ENCODE data around the gene PTPRM. TPM values are rescaled to one million over a fixed set of nuclear protein-coding genes. Genes with fewer than 3 reads are reported as not detected.

Gene PTPRM
- polyA plus RNA-seq, 2 of the 4 experiments (the other 2 are of a cell fraction), result 44.5 to 199 TPM

DNA sequence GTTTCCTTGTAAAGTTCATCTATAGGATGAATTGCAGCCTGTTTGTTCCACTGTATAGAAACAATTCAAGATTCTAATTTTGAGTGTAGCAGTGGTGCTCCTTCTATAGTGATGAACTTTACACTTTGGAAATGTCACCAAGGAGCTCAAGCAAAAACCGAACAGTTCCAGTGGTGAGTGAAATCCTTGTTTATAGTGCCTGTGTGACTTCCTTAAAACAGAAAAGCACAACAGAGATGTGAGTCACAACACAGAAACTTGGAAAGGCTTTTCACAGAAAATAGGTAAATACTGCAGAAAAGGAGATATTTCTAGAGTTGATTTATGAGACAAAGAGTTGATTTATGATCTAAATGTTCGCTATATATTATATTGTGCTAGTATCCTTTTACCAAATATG is 482.0 kb downstream of the PTPRM start:
- TF ChIP-seq NR3C1 (IDR thresholded peaks at IDR 0.05) (no peak), RARB (CRISPR knock-in tag; IDR thresholded peaks at IDR 0.05) (no peak), EHMT2 (IDR thresholded peaks at IDR 0.05; ENCODE audit: low read depth) (no peak), NPAS2 (CRISPR knock-in tag; IDR thresholded peaks at IDR 0.05; ENCODE audit: borderline replicate concordance) (no peak), POLR2A (IDR thresholded peaks at IDR 0.05; ENCODE audit: low read length) (no peak), RNF2 (IDR thresholded peaks at IDR 0.05; ENCODE audit: borderline replicate concordance, low read depth) (no peak), ZSCAN20 (CRISPR knock-in tag; IDR thresholded peaks at IDR 0.05) (no peak), KDM5A (IDR thresholded peaks at IDR 0.05) (no peak)
- TF ChIP-seq, protein P1, sequence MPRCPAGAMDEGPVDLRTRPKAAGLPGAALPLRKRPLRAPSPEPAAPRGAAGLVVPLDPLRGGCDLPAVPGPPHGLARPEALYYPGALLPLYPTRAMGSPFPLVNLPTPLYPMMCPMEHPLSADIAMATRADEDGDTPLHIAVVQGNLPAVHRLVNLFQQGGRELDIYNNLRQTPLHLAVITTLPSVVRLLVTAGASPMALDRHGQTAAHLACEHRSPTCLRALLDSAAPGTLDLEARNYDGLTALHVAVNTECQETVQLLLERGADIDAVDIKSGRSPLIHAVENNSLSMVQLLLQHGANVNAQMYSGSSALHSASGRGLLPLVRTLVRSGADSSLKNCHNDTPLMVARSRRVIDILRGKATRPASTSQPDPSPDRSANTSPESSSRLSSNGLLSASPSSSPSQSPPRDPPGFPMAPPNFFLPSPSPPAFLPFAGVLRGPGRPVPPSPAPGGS (IDR thresholded peaks at IDR 0.05), result no peak
- no peak for FAIRE-seq
- ChIA-PET CTCF (no interaction called here), POLR2A (no interaction called here)
- ATAC-seq, result peak in 1 of 2 experiments; percentile 32; a peak in 2 of 6 replicates
- no peak for DNase-seq (ENCODE audit: low read depth in 1 of 2, low spot score in 1 of 2)
- Histone ChIP-seq H3K4me2 (peak overlapping the region; percentile 68), H3K4me3 (no peak overlapping the region), H3K9me3 (no peaks in the 10 kb centered on the region), H3K4me1 (peaks cover 45% of the 10 kb centered on the region), H3K27ac (peak overlapping the region; percentile 53 to 75)
- WGBS (ENCODE audit: missing lambda C conversion rate), result 9% methylated on average over 2 of the region's 2 CpGs

DNA sequence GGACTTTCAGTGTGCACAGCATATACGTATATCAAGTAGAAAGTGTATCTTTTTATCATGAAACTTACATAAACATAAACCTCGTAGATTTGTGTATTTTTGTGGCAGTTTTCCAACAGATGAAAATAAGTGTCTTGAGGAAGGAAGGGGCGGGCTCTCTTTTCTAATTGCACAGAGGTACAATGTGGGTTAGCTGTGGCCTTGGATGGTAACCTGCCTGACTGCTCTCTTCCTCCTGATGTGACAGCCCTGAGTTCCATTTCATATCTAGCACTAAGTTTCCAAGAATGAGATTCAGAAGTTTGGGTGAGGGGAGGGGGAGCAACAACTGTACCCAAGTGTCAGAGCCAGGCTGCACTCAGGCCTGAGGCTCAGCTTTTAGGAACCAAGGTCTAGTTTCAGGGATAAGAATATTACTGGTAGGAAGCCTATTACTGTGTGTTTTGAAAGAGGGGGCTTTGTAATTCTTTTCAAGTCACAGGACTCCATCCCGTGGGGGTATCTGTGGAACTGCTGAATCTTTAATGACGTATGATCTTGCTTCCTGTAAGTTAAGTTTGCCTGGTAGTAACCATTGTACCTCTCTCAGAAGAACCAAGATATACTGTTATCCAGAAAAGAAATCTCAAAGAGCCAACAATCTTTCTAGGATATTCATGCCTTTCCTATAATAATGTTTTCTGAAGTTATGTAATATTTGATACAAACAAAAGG is 483.7 kb downstream of the PTPRM start:
- no peak for FAIRE-seq
- no peak for ATAC-seq
- WGBS (ENCODE audit: missing lambda C conversion rate), result 79% methylated on average over 5 of the region's 5 CpGs
- no peak overlapping the region for H3K4me2 ChIP-seq
- H3K9me3 ChIP-seq, result no peaks in the 10 kb centered on the region
- peak overlapping the region; percentile 22 to 65; a peak in 3 of 6 replicates for H3K27ac ChIP-seq
- POLR2A ChIA-PET, result no interaction called here
- no peak for TF ChIP-seq EHF (CRISPR knock-in tag; IDR thresholded peaks at IDR 0.05)
- TF ChIP-seq, protein P1 (IDR thresholded peaks at IDR 0.05), result no peak
- no peak for TF ChIP-seq KDM5A (IDR thresholded peaks at IDR 0.05)
- TF ChIP-seq, protein P2, sequence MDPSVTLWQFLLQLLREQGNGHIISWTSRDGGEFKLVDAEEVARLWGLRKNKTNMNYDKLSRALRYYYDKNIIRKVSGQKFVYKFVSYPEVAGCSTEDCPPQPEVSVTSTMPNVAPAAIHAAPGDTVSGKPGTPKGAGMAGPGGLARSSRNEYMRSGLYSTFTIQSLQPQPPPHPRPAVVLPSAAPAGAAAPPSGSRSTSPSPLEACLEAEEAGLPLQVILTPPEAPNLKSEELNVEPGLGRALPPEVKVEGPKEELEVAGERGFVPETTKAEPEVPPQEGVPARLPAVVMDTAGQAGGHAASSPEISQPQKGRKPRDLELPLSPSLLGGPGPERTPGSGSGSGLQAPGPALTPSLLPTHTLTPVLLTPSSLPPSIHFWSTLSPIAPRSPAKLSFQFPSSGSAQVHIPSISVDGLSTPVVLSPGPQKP (IDR thresholded peaks at IDR 0.05; ENCODE audit: low read depth, low read length), result no peak
- TF ChIP-seq POLR2AphosphoS2 (conservative IDR thresholded peaks at IDR 0.05; ENCODE audit: low read length), result no peak
- TF ChIP-seq CHD4 (IDR thresholded peaks at IDR 0.05; ENCODE audit: borderline replicate concordance), result no peak
- TF ChIP-seq RFX5 (IDR thresholded peaks at IDR 0.05), result no peak
- TF ChIP-seq, protein P3, sequence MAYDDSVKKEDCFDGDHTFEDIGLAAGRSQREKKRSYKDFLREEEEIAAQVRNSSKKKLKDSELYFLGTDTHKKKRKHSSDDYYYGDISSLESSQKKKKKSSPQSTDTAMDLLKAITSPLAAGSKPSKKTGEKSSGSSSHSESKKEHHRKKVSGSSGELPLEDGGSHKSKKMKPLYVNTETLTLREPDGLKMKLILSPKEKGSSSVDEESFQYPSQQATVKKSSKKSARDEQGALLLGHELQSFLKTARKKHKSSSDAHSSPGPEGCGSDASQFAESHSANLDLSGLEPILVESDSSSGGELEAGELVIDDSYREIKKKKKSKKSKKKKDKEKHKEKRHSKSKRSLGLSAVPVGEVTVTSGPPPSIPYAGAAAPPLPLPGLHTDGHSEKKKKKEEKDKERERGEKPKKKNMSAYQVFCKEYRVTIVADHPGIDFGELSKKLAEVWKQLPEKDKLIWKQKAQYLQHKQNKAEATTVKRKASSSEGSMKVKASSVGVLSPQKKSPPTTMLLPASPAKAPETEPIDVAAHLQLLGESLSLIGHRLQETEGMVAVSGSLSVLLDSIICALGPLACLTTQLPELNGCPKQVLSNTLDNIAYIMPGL (CRISPR knock-in tag; IDR thresholded peaks at IDR 0.05; ENCODE audit: borderline replicate concordance), result no peak
- TF ChIP-seq, protein P4, sequence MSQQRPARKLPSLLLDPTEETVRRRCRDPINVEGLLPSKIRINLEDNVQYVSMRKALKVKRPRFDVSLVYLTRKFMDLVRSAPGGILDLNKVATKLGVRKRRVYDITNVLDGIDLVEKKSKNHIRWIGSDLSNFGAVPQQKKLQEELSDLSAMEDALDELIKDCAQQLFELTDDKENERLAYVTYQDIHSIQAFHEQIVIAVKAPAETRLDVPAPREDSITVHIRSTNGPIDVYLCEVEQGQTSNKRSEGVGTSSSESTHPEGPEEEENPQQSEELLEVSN (IDR thresholded peaks at IDR 0.05; ENCODE audit: borderline replicate concordance, low read depth), result no peak
- TF ChIP-seq ZFP36 (IDR thresholded peaks at IDR 0.05; ENCODE audit: borderline replicate concordance, partially characterized antibody), result no peak
- TF ChIP-seq, protein P5, sequence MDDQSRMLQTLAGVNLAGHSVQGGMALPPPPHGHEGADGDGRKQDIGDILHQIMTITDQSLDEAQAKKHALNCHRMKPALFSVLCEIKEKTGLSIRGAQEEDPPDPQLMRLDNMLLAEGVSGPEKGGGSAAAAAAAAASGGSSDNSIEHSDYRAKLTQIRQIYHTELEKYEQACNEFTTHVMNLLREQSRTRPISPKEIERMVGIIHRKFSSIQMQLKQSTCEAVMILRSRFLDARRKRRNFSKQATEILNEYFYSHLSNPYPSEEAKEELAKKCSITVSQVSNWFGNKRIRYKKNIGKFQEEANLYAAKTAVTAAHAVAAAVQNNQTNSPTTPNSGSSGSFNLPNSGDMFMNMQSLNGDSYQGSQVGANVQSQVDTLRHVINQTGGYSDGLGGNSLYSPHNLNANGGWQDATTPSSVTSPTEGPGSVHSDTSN (IDR thresholded peaks at IDR 0.05), result no peak
- TF ChIP-seq RAD21 (conservative IDR thresholded peaks at IDR 0.05 in 1 of 2, IDR thresholded peaks at IDR 0.05 in 1 of 2), result no peak
- no peak for DNase-seq (ENCODE audit: low read depth in 1 of 2, low spot score in 1 of 2)
- CTCF ChIA-PET, result no interaction called here
- H3K4me3 ChIP-seq, result no peak overlapping the region
- peaks cover 45% of the 10 kb centered on the region for H3K4me1 ChIP-seq
